ENCODE results near the gene NTPCR.

The NTPCR gene

GRCh38 chr1:232962761-232963745 is 12.6 kb downstream of the NTPCR start:
- no peak for DNase-seq (ENCODE audit: low spot score)

- no peak for DNase-seq (ENCODE audit: low spot score)
Measured at GRCh38 chr1:232964601-232965000, 14.2 kb downstream of the NTPCR start.

GRCh38 chr1:232965124-232965911 is 14.9 kb downstream of the NTPCR start:
- DNase-seq (ENCODE audit: low spot score) = no peak

- DNase-seq (ENCODE audit: low spot score) = no peak
Measured at GRCh38 chr1:232965912-232966217, 15.5 kb downstream of the NTPCR start.

- no peak for DNase-seq (ENCODE audit: low spot score)
Measured at GRCh38 chr1:232966663-232967062, 16.3 kb downstream of the NTPCR start.

- DNase-seq (ENCODE audit: low spot score) = no peak
Measured at GRCh38 chr1:232968391-232968790, 18.0 kb downstream of the NTPCR start.

GRCh38 chr1:232968965-232969364 is 18.6 kb downstream of the NTPCR start:
- DNase-seq (ENCODE audit: low spot score) = no peak

GRCh38 chr1:232969799-232970198 is 19.4 kb downstream of the NTPCR start:
- no peak for DNase-seq (ENCODE audit: low spot score)

- DNase-seq (ENCODE audit: low spot score) = no peak
Measured at GRCh38 chr1:232970508-232970907, 20.1 kb downstream of the NTPCR start.

GRCh38 chr1:232973652-232974611 is 23.5 kb downstream of the NTPCR start:
- DNase-seq (ENCODE audit: low spot score) = no peak

GRCh38 chr1:232974971-232975370 is 24.6 kb downstream of the NTPCR start:
- DNase-seq (ENCODE audit: low spot score) = no peak

- DNase-seq (ENCODE audit: low spot score) = no peak
Measured at GRCh38 chr1:232978091-232978634, 27.8 kb downstream of the NTPCR start.

GRCh38 chr1:232978815-232979214 is 28.4 kb downstream of the NTPCR start:
- DNase-seq (ENCODE audit: low spot score) = no peak

- DNase-seq (ENCODE audit: low spot score) = no peak
Measured at GRCh38 chr1:232979558-232979957, 29.1 kb downstream of the NTPCR start.

GRCh38 chr1:232980355-232980978 is 30.1 kb downstream of the NTPCR start:
- DNase-seq (ENCODE audit: low spot score) = no peak

GRCh38 chr1:232980986-232981560 is 30.7 kb downstream of the NTPCR start:
- DNase-seq (ENCODE audit: low spot score) = no peak

GRCh38 chr1:232982238-232982944 is 32.0 kb downstream of the NTPCR start:
- no peak for DNase-seq (ENCODE audit: low spot score)

GRCh38 chr1:232983375-232983774 is 33.0 kb downstream of the NTPCR start:
- DNase-seq (ENCODE audit: low spot score) = no peak

- DNase-seq (ENCODE audit: low spot score) = no peak
Measured at GRCh38 chr1:232983817-232984567, 33.6 kb downstream of the NTPCR start.
